GM18907 (cell line): ENCODE data around the gene GPATCH3.
"Not testable (repeated sequence)": the region's sequence is repeated elsewhere in the genome, so short reads cannot be mapped to it uniquely, and the experiment has no call there.

Source experiments
- ATAC-seq: cut with Tn5 transposase; IDR thresholded peaks from one replicate; pipeline ENCODE4 v1.9.1; 2021; ENCODE audit warnings: mild to moderate bottlenecking, moderate library complexity; ENCODE audit not compliant: unreplicated experiment

The GPATCH3 gene

GRCh38 chr1:26847826-26848225, 52.4 kb downstream of the GPATCH3 start:
- ATAC-seq, result not testable (repeated sequence)

GRCh38 chr1:26844424-26845196, 55.7 kb downstream of the GPATCH3 start:
- no peak for ATAC-seq
